Jurkat, Clone E6-1 (cell line): ENCODE results near the gene CASP8AP2.
"Not testable (repeated sequence)": the region's sequence is repeated elsewhere in the genome, so short reads cannot be mapped to it uniquely, and the experiment has no call there.

Source experiments
- DNase-seq: peaks from one replicate; pipeline ENCODE4 v3.0.0-alpha.2; 2011; ENCODE audit warnings: low read depth, low spot score
- H3K4me3 ChIP-seq: 2 replicates; pipeline ENCODE4 v1.5.1; 2011; ENCODE audit warnings: mild to moderate bottlenecking, low read length, control low read depth, moderate library complexity

CASP8AP2 gene

DNA sequence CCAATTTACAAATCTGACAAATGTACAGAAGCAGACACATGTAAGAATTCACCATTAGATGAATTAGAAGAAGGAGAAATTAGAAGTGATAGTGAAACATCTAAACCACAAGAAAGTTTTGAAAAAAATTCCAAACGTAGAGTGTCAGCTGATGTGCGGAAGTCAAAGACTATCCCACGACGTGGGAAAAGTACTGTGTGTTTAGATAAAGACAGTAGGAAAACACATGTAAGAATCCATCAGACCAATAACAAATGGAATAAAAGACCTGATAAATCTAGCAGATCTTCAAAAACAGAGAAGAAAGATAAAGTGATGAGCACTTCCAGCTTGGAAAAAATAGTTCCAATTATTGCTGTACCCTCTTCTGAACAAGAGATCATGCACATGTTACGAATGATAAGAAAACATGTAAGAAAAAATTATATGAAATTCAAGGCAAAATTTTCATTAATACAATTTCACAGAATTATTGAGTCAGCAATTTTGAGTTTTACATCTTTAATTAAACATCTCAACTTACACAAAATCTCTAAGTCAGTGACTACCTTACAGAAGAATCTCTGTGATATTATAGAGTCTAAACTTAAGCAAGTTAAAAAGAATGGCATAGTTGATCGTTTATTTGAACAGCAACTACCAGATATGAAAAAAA is 36.5 kb downstream of the CASP8AP2 start:
- DNase-seq: no peak
- no peak overlapping the region for H3K4me3 ChIP-seq

DNA sequence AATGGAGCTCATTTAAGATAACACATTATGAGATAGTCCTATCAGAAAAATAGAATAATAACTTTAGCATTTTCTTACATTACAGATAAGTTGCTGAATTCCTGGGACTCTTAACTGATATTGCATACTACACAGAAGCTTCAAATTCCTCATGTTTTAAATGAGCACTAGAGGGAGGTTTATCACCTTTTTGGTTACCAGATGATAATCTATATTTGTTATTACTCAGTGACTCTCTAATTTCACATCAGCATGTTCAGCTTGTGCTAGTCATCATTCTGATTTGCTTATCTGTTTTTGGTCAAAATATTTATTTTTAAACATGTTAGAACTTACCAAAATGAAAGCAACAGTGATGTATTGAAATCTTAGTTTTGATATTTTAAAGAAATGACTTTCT is 44.0 kb downstream of the CASP8AP2 start:
- no peak overlapping the region for H3K4me3 ChIP-seq
- no peak for DNase-seq

DNA sequence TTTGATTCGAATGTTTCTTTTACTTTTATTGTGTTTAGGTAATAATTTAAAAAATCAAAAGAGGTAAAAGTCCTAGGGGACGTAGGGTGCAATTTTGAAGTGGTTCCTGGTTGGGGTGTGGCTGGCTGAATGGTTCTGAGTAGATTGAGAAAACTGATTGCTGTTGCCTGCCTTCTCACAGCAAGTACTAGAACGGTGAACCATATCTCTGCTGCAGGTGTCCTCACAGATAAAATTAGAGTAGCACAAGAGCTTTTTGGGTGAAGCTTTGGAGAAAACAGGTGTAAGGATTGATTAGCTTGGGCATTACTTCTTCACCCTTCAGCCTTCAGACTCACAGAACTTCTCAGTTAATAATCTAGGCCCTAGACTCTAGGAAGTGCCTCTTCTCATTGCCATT is 44.8 kb downstream of the CASP8AP2 start:
- no peak for DNase-seq
- H3K4me3 ChIP-seq: no peak overlapping the region

GRCh38 chr6:89886378-89887120 is 56.9 kb downstream of the CASP8AP2 start:
- DNase-seq: no peak
- H3K4me3 ChIP-seq: no peak overlapping the region

DNA sequence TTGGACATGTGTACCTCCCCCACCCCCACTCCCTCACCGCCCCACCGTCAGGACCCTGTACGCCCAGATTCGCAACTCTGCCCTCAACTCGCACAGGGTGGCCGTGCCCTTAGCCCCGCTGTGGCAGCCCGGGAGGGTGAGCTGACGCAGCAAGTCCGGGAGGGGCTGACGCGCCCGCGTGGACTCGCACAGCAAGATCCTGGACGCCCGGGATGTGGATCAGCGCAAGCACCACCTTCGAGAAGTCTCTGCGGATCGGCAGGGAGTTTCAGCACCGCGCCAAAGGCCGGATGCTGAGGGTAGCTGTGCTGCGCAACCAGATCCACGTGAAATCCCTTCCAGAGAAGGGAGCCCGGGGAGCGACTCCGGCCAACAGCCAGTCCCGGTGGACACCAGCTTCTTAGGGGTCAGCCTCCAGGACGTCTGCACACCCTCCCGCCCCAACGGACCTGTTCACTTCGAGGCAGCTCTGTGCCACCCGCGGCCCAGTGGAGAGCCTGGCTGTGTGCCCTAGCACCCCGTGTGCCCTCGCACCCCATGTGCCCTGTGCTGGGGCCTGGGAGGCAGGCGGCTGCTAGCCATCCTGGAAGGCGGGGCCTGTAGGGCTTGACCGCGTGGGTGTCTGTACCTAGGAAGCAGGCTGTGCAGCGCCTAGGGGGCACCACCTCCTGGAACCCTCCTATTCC is 57.9 kb downstream of the CASP8AP2 start:
- no peak overlapping the region for H3K4me3 ChIP-seq
- DNase-seq: no peak

- no peak for DNase-seq
- no peak overlapping the region for H3K4me3 ChIP-seq
These were observed 58.4 kb downstream of the CASP8AP2 start for GRCh38 chr6:89888138-89888514.

GRCh38 chr6:89888871-89889270 is 59.2 kb downstream of the CASP8AP2 start:
- DNase-seq: no peak
- no peak overlapping the region for H3K4me3 ChIP-seq

GRCh38 chr6:89890845-89891528 is 61.3 kb downstream of the CASP8AP2 start:
- DNase-seq, H3K4me3 ChIP-seq: not testable (repeated sequence)

GRCh38 chr6:89892577-89892976 is 62.9 kb downstream of the CASP8AP2 start:
- DNase-seq, H3K4me3 ChIP-seq: not testable (repeated sequence)

GRCh38 chr6:89894169-89894568 is 64.5 kb downstream of the CASP8AP2 start, which contains the start of gene GJA10:
Gene GJA10, plus strand, starts transcription at chr6:89894469. Its CDS starts 0 bp downstream, at chr6:89894469.
- no peak within 1 kb of the TSS for H3K4me3 ChIP-seq
- no peak for DNase-seq

- peak; percentile 10 for DNase-seq
- no peak overlapping the region for H3K4me3 ChIP-seq
These were observed 65.7 kb downstream of the CASP8AP2 start for GRCh38 chr6:89895276-89895874.

GRCh38 chr6:89910001-89910901 is 80.6 kb downstream of the CASP8AP2 start:
- not testable (repeated sequence) for H3K4me3 ChIP-seq, DNase-seq

GRCh38 chr6:89910902-89911240 is 81.2 kb downstream of the CASP8AP2 start:
- DNase-seq: no peak
- no peak overlapping the region for H3K4me3 ChIP-seq

GRCh38 chr6:89916136-89916920 is 86.6 kb downstream of the CASP8AP2 start:
- H3K4me3 ChIP-seq: no peak overlapping the region
- DNase-seq: no peak

- no peak overlapping the region for H3K4me3 ChIP-seq
These were observed 87.5 kb downstream of the CASP8AP2 start for GRCh38 chr6:89917216-89917615.

GRCh38 chr6:89917801-89918366 is 88.2 kb downstream of the CASP8AP2 start:
- no peak overlapping the region for H3K4me3 ChIP-seq
- no peak for DNase-seq

More at GRCh38 chr6:89917216-89917615, 87.5 kb downstream of the CASP8AP2 start:
- DNase-seq: no peak
